Neural cell (in vitro differentiated cells): ENCODE data around the gene IL6R. TPM values are rescaled to one million over a fixed set of nuclear protein-coding genes. Genes with fewer than 3 reads are reported as not detected.

Experiments
- H2AFZ ChIP-seq: fragments of 200-600, 300-800 bp; sonication (generic), shearing (Covaris generic); 2 replicates; pipeline ENCODE4 v1.6.0; 2014; ENCODE audit warnings: low read depth, mild to moderate bottlenecking, antibody characterized with exemption, low read length, moderate library complexity
- H3F3A ChIP-seq: fragments of 200-600 bp; shearing (Covaris generic); 2 replicates; pipeline ENCODE4 v1.6.1; 2016; ENCODE audit warnings: mild to moderate bottlenecking, moderate library complexity, mixed read lengths, antibody characterized with exemption, low read length; ENCODE audit not compliant: insufficient read depth, poor library complexity, severe bottlenecking
- H3K27ac ChIP-seq: fragments of 200-600, 300-800 bp; sonication (generic), shearing (Covaris generic); 2 replicates; pipeline ENCODE4 v1.5.1; 2014; ENCODE audit warnings: mild to moderate bottlenecking, low read length, moderate library complexity
- H3K27me3 ChIP-seq: fragments of 300-800, 200-600 bp; sonication (generic), shearing (Covaris generic); 2 replicates; pipeline ENCODE4 v1.6.0; 2014; ENCODE audit warnings: mild to moderate bottlenecking, low read depth, low read length, moderate library complexity; ENCODE audit not compliant: insufficient read depth
- H3K36me3 ChIP-seq: fragments of 300-800, 200-600 bp; sonication (generic), shearing (Covaris generic); 2 replicates; pipeline ENCODE4 v1.5.1; 2014; ENCODE audit warnings: mild to moderate bottlenecking, antibody characterized with exemption, low read length, moderate library complexity; ENCODE audit not compliant: insufficient read depth
- H3K4me2 ChIP-seq: fragments of 300-800, 200-600 bp; sonication (generic), shearing (Covaris generic); 2 replicates; pipeline ENCODE4 v1.6.0; 2014; ENCODE audit warnings: mild to moderate bottlenecking, low read length
- H3K4me3 ChIP-seq: fragments of 300-800, 200-600 bp; sonication (generic), shearing (Covaris generic); 2 replicates; pipeline ENCODE4 v1.5.1; 2014; ENCODE audit warnings: mild to moderate bottlenecking, low read length, moderate library complexity
- H3K79me2 ChIP-seq: fragments of 200-600 bp; shearing (Covaris generic); replicated peaks from 2 replicates; pipeline ENCODE4 v1.6.0; 2014; ENCODE audit warnings: mild to moderate bottlenecking, low read length, moderate library complexity; ENCODE audit not compliant: insufficient read depth
- H3K9ac ChIP-seq: fragments of 300-800, 200-600 bp; sonication (generic), shearing (Covaris generic); 2 replicates; pipeline ENCODE4 v1.6.1; 2016; ENCODE audit warnings: mild to moderate bottlenecking, low read length, mixed read lengths
- H3K9me2 ChIP-seq: fragments of 200-600 bp; shearing (Covaris generic); 2 replicates; pipeline ENCODE4 v1.6.1; 2016; ENCODE audit warnings: mild to moderate bottlenecking, low read length, mixed read lengths; ENCODE audit not compliant: insufficient read depth
- H3K9me3 ChIP-seq: fragments of 200-600, 300-800 bp; sonication (generic), shearing (Covaris generic); 2 replicates; pipeline ENCODE4 v1.6.1; 2016; ENCODE audit warnings: mild to moderate bottlenecking, mixed run types, low read length, moderate library complexity, mixed read lengths
- H4K20me1 ChIP-seq: fragments of 200-600 bp; shearing (Covaris generic); 2 replicates; pipeline ENCODE4 v1.6.1; 2016; ENCODE audit warnings: mild to moderate bottlenecking, mixed run types; ENCODE audit not compliant: insufficient read depth
- CTCF ChIP-seq: fragments of 450-650 bp; IDR thresholded peaks from 2 replicates; pipeline ENCODE4 v1.5.1; 2014; ENCODE audit warnings: antibody characterized with exemption, mild to moderate bottlenecking, moderate library complexity; ENCODE audit not compliant: poor library complexity, severe bottlenecking
- EP300 ChIP-seq: fragments of 450-650 bp; conservative IDR thresholded peaks from 2 replicates; pipeline ENCODE4 v1.6.1; 2014; ENCODE audit warnings: antibody characterized with exemption, mild to moderate bottlenecking, moderate library complexity; ENCODE audit not compliant: poor library complexity, severe bottlenecking
- EZH2 ChIP-seq: fragments of 200-600, 300-800 bp; shearing (Covaris generic), sonication (generic); IDR thresholded peaks from 2 replicates; pipeline ENCODE4 v1.6.1; 2014; ENCODE audit warnings: antibody characterized with exemption, low read length, borderline replicate concordance, mild to moderate bottlenecking; ENCODE audit not compliant: insufficient read depth, poor library complexity, severe bottlenecking
- MXI1 ChIP-seq: fragments of 450-650 bp; conservative IDR thresholded peaks from 2 replicates; pipeline ENCODE4 v1.6.1; 2014; ENCODE audit warnings: antibody characterized with exemption, mild to moderate bottlenecking; ENCODE audit not compliant: poor library complexity, severe bottlenecking
- POLR2AphosphoS5 ChIP-seq: IDR thresholded peaks from 2 replicates; pipeline ENCODE4 v1.6.1; 2012
- RAD21 ChIP-seq: fragments of 450-650 bp; conservative IDR thresholded peaks from 2 replicates; pipeline ENCODE4 v1.6.1; 2014; ENCODE audit warnings: antibody characterized with exemption, mild to moderate bottlenecking, moderate library complexity
- REST ChIP-seq: IDR thresholded peaks from 2 replicates; pipeline ENCODE4 v1.6.1; 2012; ENCODE audit warnings: borderline replicate concordance
- SMC3 ChIP-seq: fragments of 450-650 bp; conservative IDR thresholded peaks from 2 replicates; pipeline ENCODE4 v1.6.1; 2014; ENCODE audit warnings: antibody characterized with exemption, mild to moderate bottlenecking, moderate library complexity; ENCODE audit not compliant: poor library complexity
- TAF1 ChIP-seq: IDR thresholded peaks from 2 replicates; pipeline ENCODE4 v1.6.1; 2012; ENCODE audit warnings: low read depth
- polyA plus RNA-seq: library from polyadenylated mRNA; depleted of rRNA; stranded (reverse); fragments of >200 nt; gene quantifications from 2 replicates; pipeline ENCODE4 v1.2.3, GENCODE V29; 2014

Gene IL6R
- polyA plus RNA-seq, 1 donor from 2014 or later: not detected

GRCh38 chr1:154456631-154457030 is 51.5 kb downstream of the IL6R start:
- Histone ChIP-seq H3K79me2 (no peaks in the 10 kb centered on the region), H3K9me3 (no peaks in the 10 kb centered on the region), H3K9me2 (no peaks in the 10 kb centered on the region), H2AFZ (no peak overlapping the region), H3K4me2 (no peak overlapping the region), H3K27me3 (no peaks in the 10 kb centered on the region), H4K20me1 (no peaks in the 10 kb centered on the region), H3F3A (no peaks in the 10 kb centered on the region), H3K27ac (no peak overlapping the region), H3K4me3 (no peak overlapping the region), H3K36me3 (no peaks in the 10 kb centered on the region), H3K9ac (no peak overlapping the region)
- TF ChIP-seq CTCF: no peak
- TF ChIP-seq TAF1: no peak
- no peak for TF ChIP-seq SMC3
- no peak for TF ChIP-seq RAD21

- no peak overlapping the region for H3K4me3 ChIP-seq
- no peaks in the 10 kb centered on the region for H3K79me2 ChIP-seq
- H3F3A ChIP-seq: no peaks in the 10 kb centered on the region
- H3K27me3 ChIP-seq: no peaks in the 10 kb centered on the region
- no peak overlapping the region for H3K9ac ChIP-seq
- H2AFZ ChIP-seq: no peak overlapping the region
- H3K9me3 ChIP-seq: no peaks in the 10 kb centered on the region
- no peak overlapping the region for H3K4me2 ChIP-seq
- no peaks in the 10 kb centered on the region for H3K9me2 ChIP-seq
- H4K20me1 ChIP-seq: no peaks in the 10 kb centered on the region
- no peaks in the 10 kb centered on the region for H3K36me3 ChIP-seq
- no peak overlapping the region for H3K27ac ChIP-seq
- TF ChIP-seq POLR2AphosphoS5: no peak
- TF ChIP-seq SMC3: no peak
- no peak for TF ChIP-seq TAF1
- no peak for TF ChIP-seq CTCF
- no peak for TF ChIP-seq EZH2
- no peak for TF ChIP-seq RAD21
- TF ChIP-seq MXI1: no peak
- no peak for TF ChIP-seq REST
- TF ChIP-seq EP300: no peak
Observed at GRCh38 chr1:154459080-154459479, 53.9 kb downstream of the IL6R start.
